HG02798 (cell line): Measurements from ENCODE around the gene WWOX.
A peak's percentile ranks its signal among the peaks of the same experiment; 100 is the strongest.

ENCODE experiments used
- ATAC-seq: cut with Tn5 transposase; IDR thresholded peaks from one replicate; pipeline ENCODE4 v1.9.1; 2021; ENCODE audit warnings: mild to moderate bottlenecking; ENCODE audit not compliant: unreplicated experiment, poor library complexity

Gene WWOX

GRCh38 chr16:78538919-78539318 lies 439.5 kb downstream of the WWOX start:
- no peak for ATAC-seq

GRCh38 chr16:78542419-78542818 lies 443.0 kb downstream of the WWOX start:
- no peak for ATAC-seq

- no peak for ATAC-seq
Measured at GRCh38 chr16:78543023-78543422, 443.6 kb downstream of the WWOX start.

GRCh38 chr16:78549366-78549765 lies 449.9 kb downstream of the WWOX start:
- ATAC-seq: no peak

DNA sequence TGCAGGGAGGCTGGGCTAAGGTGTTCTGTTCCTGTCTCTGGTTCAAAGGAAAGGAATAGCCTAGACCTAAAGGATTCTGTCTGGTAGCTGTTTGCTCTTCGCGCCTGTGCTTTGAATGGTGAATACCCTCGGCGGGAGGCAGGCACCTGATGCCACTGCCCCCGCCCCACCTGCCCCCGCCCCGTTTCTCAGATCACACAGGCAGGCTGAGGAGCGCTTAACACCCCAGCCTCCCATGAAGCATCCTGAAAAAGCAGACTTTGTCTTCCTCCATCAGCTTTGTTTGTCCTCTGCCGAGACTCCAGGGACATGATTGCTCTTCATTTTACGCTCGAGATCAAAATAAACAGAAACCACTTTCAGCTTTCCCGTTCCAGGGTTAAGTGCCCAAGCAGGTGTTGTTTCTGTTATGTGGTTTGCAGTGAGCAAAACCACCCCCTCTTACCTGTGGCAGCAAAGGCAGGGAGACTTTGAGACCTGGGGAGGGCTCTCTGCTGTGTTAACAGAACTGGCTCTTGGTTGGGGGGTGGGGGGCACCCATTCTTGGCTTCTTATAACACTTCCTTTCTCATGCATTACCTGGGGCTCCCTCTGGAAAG lies 452.1 kb downstream of the WWOX start:
- no peak for ATAC-seq

DNA sequence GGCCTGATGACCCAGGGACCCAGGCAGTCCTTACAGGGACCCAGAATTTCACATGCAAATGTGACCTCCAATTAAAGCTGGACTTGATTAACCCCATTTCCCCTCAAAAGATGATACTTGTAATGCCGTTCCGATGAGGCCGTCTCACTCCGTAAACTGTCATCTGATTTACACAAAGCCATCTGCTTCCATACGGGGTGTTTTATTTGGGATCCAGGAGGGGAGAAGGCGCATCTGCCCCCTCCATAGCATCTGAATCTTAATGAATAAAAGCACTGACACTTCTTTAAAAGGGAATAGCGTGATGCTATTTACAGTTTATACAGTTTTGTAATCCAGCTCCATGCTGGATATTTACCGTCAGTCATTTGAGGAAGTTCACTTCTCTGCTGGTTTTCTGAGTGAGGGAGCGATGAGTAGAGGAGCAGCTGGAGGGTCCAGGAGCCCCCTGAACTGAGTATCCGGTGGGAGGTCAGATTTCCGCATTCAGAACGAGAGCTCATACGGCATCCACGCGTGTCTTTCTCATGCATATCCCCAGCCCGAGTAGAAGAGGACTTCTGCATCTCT lies 452.7 kb downstream of the WWOX start:
- no peak for ATAC-seq

DNA sequence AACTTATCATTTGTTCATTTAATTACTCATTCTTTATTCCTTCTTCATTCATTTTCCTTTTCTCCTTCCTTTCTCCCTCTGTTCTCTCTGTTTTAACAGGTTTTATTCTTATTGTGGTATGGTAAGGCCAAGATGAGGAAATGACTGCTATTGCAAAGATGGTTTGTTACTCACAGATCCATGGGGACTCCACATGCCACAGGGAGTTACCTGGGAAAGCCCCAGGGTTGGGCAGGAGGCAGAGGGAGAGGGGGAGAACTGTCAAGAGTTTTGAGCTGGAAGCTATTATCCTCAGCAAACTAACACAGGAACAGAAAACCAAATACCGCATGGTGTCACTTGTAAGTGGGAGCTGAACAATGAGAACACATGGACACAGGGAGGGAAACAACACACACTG lies 453.3 kb downstream of the WWOX start:
- ATAC-seq: no peak

DNA sequence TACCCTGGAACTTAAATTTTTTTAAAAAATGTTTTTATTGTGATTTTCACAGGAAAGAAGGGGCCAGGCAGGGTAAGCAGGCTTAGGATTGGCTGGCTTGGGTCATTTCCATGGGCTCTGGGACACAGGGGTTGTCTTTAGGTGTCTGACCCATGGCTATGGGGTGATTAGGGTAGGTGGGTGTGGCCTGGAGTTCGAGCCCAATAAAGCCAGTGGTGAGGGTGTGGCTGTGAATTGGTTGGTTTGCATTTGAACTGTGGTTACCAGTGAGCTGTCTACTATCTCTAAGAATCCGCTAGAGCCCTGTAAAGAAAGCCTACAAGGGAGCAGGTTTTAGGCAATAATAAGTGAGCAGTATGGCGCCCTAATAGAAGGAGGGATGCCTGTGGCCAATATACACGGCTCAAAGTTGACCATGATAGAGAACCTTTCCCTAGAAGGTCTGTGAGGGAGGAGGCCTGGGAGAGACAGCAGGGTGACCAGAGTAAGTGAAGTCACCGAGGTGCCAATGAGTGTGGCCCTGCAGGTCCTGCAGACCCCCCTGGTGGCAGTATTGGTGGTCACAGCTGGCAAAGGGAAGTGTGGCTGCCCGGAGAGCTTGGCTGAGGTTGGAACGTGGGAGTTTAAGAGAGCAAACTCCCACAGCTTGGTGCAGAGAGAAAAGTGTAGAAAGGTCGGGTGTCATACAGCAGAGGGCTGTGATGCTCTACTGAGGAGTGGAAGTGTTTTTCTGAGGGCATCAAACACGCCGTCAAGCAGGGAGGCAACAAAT lies 454.0 kb downstream of the WWOX start:
- no peak for ATAC-seq

DNA sequence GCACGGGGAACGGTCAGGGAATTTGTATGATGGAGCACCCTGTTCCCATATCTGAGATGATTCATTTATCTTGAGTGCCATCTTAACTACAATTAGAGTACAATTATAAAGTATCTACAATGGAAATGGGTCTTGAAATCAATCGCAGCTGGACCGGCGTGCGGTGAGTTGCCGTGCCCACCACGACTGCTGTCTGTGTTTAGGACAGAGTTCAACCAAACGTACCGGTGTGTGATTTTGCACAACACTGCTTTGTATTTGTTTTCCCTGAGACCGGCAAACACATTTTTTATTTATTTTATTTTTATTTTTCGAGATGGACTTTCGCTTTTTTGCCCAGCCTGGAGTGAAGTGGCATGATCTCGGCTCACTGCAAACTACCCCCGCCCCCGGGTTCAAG lies 457.0 kb downstream of the WWOX start:
- no peak for ATAC-seq

GRCh38 chr16:78560997-78561396 lies 461.5 kb downstream of the WWOX start:
- no peak for ATAC-seq

DNA sequence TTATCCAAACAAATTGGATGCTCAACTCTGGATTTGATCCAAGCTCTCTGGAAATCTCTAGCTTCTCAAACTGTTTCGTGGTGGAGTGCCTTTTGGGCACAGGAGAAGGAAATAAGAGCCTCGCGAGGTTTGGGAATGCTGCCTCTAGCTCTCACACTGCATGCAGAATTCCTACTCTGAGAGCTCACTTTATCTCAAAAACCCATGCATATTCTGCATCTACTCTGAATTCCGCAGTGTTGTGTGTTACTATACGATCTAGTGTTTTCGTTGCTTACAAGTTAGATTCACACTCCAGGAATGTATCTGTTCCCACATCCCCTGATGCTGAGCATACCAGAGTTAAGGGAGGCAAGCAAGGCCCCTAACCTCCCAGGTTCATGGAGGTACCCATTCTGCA lies 462.7 kb downstream of the WWOX start:
- no peak for ATAC-seq

GRCh38 chr16:78562650-78563049 lies 463.2 kb downstream of the WWOX start:
- no peak for ATAC-seq

DNA sequence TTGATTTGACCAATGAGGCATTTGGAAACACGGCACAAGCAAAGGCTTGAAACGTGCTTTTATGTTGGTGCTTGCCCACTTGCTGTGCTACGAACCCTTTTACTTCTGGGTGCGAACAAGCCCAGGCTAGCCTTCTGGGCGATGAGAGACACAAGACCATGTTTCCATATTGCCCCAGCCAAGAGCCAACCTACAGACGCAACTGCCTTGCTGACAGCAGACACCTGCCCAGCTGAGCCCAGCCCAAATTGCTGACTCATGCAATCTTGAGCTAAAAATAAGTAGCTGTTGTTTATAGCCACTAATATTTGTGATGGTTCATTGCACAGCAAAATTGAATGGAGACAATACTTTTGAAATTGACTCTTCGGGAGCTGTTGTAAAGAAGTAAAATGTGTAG lies 464.5 kb downstream of the WWOX start:
- no peak for ATAC-seq

- ATAC-seq: no peak
Measured at GRCh38 chr16:78566397-78567073, 467.1 kb downstream of the WWOX start.

GRCh38 chr16:78570399-78571141 lies 471.1 kb downstream of the WWOX start:
- ATAC-seq: peak; percentile 55

DNA sequence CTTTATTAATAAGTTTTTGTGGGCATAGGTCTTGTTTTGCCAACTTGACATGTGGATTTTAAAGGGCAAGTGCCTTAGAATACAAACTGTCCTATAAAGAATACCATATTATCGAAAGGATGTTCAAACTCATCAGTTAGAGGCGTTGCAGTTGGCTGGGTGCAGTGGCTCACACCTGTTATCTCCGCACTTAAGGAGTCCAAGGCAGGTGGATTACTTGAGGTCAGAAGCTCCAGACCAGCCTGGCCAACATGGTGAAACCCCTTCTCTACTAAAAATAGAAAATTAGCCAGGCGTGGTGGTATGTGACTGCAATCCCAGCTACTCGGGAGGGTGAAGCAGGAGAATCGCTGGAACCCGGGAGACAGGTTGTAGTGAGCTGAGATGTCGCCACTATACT lies 472.0 kb downstream of the WWOX start:
- no peak for ATAC-seq

DNA sequence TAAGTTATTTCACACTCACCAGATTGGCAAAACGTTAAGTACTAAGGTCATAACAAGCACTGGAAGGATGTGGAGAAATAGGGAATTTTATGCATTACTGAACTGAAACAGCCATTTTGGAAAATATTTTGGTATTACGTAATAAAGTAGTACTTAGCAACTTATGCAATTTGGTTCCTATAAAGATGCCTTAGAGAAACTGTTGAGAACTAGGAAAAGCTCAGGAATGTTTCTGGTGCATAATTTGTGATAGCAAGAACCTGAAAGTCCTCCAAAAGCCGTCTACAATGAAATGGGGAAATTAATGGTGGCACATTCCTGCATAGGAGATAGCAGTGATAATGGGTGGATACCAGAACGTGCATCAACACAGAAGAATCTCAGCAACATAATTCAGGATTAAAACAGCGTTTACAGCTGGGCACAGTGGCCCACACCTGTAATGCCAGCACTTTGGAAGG lies 472.5 kb downstream of the WWOX start:
- no peak for ATAC-seq

DNA sequence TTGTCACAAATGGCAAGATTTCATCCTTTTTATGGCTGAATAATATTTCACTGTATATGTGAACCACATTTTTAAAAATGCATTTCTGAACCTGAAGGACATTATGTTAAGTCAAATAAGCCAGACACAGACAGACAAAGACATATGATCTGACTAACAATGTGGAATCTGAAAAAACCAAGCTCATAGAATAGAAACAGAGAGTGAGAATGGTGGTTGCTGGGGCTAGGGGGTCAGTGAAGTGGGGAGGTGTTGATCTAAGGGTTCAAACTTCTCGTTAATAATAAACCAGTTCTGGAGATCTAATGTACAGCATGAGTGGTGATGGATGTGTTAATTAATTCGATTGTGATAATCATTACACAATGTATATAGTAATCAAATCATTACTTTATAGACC lies 475.1 kb downstream of the WWOX start:
- peak; percentile 71 for ATAC-seq

DNA sequence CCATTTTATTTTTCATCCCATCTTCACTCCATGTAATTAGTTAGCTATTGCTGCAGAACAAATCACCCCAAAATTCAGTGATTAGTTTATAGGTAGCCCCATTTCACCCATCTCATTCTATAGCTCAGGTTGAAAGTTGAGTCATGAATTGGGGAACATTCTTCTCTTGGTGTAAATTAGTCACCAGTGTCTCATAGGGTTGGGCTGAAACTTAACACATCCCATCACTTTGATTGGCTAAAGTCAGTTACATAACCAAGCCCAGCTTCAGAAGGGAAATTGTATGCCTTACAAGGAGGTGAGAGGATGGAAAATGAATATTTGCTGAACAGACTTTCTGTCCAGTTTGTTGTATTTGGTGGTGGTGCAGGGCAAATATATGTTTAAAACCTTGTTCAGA lies 477.5 kb downstream of the WWOX start:
- no peak for ATAC-seq

- ATAC-seq: no peak
Measured at GRCh38 chr16:78577630-78578029, 478.2 kb downstream of the WWOX start.

- no peak for ATAC-seq
Measured at GRCh38 chr16:78579020-78579419, 479.6 kb downstream of the WWOX start.
